Ishikawa (cell line): ENCODE results near the gene CCDC68.

Source experiments
- CREB1 ChIP-seq: IDR thresholded peaks from 2 replicates; pipeline ENCODE4 v1.6.1; 2012; ENCODE audit warnings: low read depth
- EP300 ChIP-seq: IDR thresholded peaks from 2 replicates; pipeline ENCODE4 v1.6.1; 2012; ENCODE audit warnings: borderline replicate concordance
- FOXM1 ChIP-seq: IDR thresholded peaks from 2 replicates; pipeline ENCODE4 v1.6.1; 2012; ENCODE audit warnings: low read depth, borderline replicate concordance
- MAX ChIP-seq: IDR thresholded peaks from 2 replicates; pipeline ENCODE4 v1.6.1; 2012
- RAD21 ChIP-seq: IDR thresholded peaks from 2 replicates; pipeline ENCODE4 v1.6.1; 2012; ENCODE audit warnings: low read depth
- TCF12 ChIP-seq: IDR thresholded peaks from 2 replicates; pipeline ENCODE4 v1.6.1; 2012; ENCODE audit warnings: low read depth
- TF ChIP-seq, protein P1 (sequence below): IDR thresholded peaks from 2 replicates; pipeline ENCODE4 v1.6.1; 2012; ENCODE audit warnings: low read depth, mild to moderate bottlenecking

DNA sequence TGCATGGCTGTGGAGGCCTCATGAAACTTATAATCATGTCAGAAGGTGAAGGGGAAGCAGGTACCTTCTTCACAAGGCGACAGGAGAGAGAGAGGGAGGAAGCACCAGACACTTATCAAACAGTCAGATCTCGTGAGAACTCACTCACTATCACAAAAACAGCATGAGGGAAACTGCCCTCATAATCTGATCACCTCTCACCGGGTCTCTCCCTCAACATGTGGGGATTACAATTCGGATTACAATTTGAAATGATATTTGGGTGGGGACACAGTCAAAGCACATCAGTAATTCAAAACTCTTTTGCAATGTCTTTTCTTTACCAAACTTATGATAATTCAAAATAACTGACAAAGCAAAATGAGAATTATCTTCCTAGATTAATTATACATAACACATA is 8.5 kb upstream of the CCDC68 start:
- TF ChIP-seq CREB1 = no peak
- TF ChIP-seq, protein P1, sequence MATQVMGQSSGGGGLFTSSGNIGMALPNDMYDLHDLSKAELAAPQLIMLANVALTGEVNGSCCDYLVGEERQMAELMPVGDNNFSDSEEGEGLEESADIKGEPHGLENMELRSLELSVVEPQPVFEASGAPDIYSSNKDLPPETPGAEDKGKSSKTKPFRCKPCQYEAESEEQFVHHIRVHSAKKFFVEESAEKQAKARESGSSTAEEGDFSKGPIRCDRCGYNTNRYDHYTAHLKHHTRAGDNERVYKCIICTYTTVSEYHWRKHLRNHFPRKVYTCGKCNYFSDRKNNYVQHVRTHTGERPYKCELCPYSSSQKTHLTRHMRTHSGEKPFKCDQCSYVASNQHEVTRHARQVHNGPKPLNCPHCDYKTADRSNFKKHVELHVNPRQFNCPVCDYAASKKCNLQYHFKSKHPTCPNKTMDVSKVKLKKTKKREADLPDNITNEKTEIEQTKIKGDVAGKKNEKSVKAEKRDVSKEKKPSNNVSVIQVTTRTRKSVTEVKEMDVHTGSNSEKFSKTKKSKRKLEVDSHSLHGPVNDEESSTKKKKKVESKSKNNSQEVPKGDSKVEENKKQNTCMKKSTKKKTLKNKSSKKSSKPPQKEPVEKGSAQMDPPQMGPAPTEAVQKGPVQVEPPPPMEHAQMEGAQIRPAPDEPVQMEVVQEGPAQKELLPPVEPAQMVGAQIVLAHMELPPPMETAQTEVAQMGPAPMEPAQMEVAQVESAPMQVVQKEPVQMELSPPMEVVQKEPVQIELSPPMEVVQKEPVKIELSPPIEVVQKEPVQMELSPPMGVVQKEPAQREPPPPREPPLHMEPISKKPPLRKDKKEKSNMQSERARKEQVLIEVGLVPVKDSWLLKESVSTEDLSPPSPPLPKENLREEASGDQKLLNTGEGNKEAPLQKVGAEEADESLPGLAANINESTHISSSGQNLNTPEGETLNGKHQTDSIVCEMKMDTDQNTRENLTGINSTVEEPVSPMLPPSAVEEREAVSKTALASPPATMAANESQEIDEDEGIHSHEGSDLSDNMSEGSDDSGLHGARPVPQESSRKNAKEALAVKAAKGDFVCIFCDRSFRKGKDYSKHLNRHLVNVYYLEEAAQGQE = no peak
- no peak for TF ChIP-seq EP300
- TF ChIP-seq MAX = no peak
- no peak for TF ChIP-seq RAD21
- TF ChIP-seq FOXM1 = no peak
- TF ChIP-seq TCF12 = no peak
